Stimulated activated CD4-positive, alpha-beta T cell treated with anti-CD3 and anti-CD28 coated beads, Interleukin-2, amount 100 ng/mL, for 24 hours (primary cell): Measurements from ENCODE around the gene EPO.
A peak's percentile ranks its signal among the peaks of the same experiment; 100 is the strongest.
"Not testable (repeated sequence)": the region's sequence is repeated elsewhere in the genome, so short reads cannot be mapped to it uniquely, and the experiment has no call there.

ENCODE experiments used
- DNase-seq, 2 donors: peaks; one replicate each; pipeline ENCODE4 v3.0.0-alpha.2; 2020

EPO gene

GRCh38 chr7:100683659-100684533 is 36.4 kb upstream of the EPO start:
- DNase-seq: no peak

GRCh38 chr7:100684534-100685042 is 35.7 kb upstream of the EPO start:
- no peak for DNase-seq

GRCh38 chr7:100685049-100685605 is 35.1 kb upstream of the EPO start:
- no peak for DNase-seq

- DNase-seq: no peak
Observed at GRCh38 chr7:100685631-100686145, 34.6 kb upstream of the EPO start.

- no peak for DNase-seq
Observed at GRCh38 chr7:100686201-100686821, 34.0 kb upstream of the EPO start.

GRCh38 chr7:100686822-100687211 is 33.5 kb upstream of the EPO start:
- DNase-seq: no peak

- no peak for DNase-seq
Observed at GRCh38 chr7:100687261-100687660, 33.0 kb upstream of the EPO start.

GRCh38 chr7:100687751-100688300 is 32.4 kb upstream of the EPO start:
- no peak for DNase-seq

- DNase-seq: no peak
Observed at GRCh38 chr7:100688326-100688860, 31.9 kb upstream of the EPO start.

- no peak for DNase-seq
Observed at GRCh38 chr7:100689230-100690135, 30.8 kb upstream of the EPO start.

GRCh38 chr7:100691676-100692577 is 28.3 kb upstream of the EPO start:
- DNase-seq: peak; percentile 89 to 90

GRCh38 chr7:100692578-100692961 is 27.7 kb upstream of the EPO start:
- DNase-seq: no peak

- no peak for DNase-seq
Observed at GRCh38 chr7:100693312-100694097, 26.8 kb upstream of the EPO start.

GRCh38 chr7:100694098-100694745 is 26.0 kb upstream of the EPO start, which contains the start of gene GIGYF1:
Gene GIGYF1 (minus strand): TSS chr7:100694250. CDS start chr7:100688238, 6,012 bp downstream.
- peak; percentile 71 to 79 for DNase-seq

GRCh38 chr7:100696123-100696521 is 24.1 kb upstream of the EPO start:
- no peak for DNase-seq

GRCh38 chr7:100699018-100699417 is 21.2 kb upstream of the EPO start:
- no peak for DNase-seq

GRCh38 chr7:100701089-100701488 is 19.2 kb upstream of the EPO start:
- DNase-seq: not testable (repeated sequence)

- DNase-seq: peak; percentile 88 to 90
Observed at GRCh38 chr7:100705320-100705752, 14.9 kb upstream of the EPO start.
